ENCODE measurements around the gene MRPL54. TPM values are rescaled to one million over a fixed set of nuclear protein-coding genes. Genes with fewer than 3 reads are reported as not detected.

MRPL54 gene
- total RNA-seq: 43.0 and 53.9 TPM in 2 replicates

DNA sequence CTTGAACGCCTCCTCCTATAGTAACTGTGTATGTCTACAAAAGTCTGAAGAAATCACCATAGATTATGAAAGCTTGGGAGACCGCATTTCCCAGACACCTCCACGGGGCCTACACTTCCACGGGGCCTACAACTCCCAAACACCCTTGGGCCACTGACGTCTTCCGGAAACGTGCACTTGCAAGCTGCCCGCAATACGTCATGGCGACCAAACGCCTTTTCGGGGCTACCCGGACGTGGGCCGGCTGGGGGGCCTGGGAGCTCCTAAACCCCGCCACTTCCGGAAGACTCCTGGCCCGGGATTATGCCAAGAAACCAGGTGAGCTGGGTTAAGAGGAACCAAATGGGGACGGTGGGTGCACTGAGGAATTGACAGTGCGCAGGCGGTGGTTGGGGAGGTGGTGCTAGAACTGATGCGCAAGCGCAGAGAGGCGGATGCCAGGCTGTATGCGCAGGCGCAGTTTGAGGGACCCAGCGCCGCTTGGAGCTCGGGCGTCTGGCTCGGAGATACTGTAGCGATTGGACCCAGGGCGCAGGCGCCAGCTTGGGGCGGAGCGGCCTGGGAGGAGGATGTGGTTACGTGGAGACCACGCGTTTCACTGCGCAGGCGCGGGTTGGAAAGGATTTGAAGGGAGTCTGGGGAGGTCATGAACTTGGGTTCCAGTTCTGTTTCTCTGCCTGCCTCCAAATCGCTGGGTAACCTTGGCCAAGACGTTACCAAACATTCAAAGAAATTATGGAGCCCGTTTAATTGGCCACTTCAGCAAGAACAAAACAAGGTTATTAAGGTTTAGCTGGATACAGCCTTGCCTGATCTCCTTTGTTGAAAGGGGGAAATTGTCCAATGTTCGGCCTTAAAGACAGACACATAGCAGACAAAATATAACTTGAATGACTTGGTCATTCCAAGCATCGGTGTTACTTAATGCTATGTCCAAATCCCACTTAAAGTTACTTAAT is at the start of gene MRPL54:
MRPL54 (plus strand) TSS at position 182 of the 959 bp plus-strand sequence; CDS start at position 201, 19 bp downstream.

DNA sequence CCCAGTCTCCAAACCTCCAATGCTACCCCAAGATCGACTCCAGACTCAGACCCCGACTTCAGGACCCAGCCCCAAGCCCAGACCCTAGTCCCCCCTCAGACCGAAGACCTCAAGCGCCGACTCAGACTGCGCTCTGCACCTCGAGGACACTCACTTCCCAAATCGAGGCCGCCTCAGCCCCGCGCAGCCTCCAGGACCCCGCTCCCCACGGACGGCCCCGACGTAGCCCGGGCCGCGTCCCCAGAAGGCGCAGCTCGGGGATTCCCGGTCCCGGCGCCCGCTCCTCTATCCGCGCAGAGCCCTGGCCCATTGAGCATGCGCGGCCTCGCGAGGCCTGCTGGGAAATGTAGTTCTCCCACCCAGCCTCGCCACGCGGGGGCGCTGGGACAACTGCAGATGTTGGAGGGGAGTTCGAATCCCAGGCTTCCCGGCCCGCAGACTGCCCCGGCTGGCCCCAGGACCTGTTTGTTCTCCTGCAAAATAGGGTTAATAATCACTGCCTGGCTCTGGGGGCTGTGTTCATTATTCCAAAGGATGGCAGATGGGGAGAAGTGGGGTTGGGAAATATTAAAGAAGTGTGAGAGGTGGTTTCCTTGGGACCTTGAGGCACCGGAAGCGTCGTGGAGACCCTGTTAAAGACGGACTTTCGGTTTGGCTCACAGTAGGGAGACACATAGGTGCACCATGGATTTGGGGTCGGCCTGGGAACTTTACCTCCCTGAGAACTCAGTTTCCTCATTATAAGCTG is 926 bp upstream of the MRPL54 start, which contains the start of gene APBA3:
APBA3 (minus strand) TSS at position 311 of the 748 bp plus-strand sequence. CDS start 1,428 bp downstream, outside the sequence.

DNA sequence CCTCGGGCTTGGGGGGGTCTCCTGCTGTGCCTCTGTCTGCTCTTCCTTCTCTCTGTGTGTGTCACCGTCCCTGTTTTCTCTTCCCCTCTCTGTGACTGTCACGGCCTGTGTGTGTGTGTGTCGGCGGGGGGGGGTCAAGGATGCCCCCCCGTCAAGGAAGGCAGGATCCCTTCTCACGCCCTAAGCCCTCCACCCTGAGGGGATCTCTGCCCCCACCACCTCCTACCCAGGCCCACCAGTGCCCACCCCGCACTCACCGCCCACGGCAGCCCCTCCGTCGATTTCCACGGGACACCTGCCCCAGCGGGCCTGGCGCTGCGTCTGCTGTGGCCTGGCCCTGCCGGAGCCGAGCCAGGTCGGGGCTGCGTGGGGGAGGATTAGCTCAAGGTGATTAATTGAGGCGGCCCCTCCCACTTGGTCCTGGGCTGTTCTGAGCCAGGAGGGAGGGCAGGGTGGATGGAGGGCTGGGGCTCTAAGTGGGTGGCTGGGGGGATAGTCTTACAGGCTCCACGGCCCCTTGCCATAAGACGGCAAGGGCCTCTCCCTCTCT is 9.5 kb downstream of the MRPL54 start, which contains the start of gene RAX2:
RAX2 (minus strand) TSS at position 323 of the 550 bp plus-strand sequence. CDS start 486 bp downstream, outside the sequence.

DNA sequence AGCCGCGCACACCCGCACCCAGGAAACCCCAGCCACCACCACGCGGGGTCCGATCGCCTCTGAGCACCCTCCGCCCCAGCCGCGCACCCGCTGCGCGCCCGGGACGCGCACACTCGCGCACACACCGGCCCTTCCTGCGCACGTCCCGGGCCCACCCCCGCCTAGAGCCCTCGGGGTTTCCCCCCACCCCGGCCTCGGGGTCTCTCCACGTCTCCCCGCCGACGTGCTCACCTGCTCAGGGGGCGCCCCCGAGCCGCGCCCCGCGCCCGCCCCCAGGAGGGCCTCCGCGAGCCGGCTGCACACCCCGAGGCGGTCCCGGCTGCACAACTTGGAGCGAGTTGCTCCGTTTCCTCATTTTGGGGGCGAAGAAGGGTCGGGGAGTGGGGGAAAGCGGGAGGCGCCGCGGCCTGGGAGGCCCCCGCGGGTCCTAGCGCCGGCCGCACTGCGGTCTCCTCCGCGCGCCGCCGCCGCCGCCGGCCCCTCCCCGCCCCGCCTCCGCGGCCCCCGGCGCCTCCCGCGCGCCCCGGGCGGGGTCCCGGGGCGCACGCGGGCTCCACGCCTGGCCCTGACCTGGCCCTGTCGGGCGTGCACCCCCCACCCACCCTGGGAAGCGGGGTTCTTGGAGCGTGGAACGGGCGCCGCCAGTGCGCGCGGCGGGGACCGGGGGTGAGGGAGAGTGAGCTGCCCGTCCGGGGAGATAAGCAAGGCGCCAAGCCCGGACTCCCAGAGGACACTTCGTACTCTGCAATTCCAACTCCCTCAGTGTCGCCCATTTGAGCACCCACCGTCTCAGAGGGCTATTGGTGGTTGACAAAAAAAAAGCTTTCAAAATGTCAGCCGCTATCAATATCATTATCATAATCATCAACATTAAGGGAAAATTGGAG is 23.7 kb downstream of the MRPL54 start, which contains the start of gene MATK:
MATK (minus strand) TSS at position 444 of the 887 bp plus-strand sequence. CDS start 1,246 bp downstream, outside the sequence.

Other genes with a start within 250 kb of the MRPL54 start
- gene TEKTIP1, start 223.5 kb upstream of the MRPL54 start, total RNA-seq: not detected in 2 replicates
- gene MFSD12, start 205.1 kb upstream of the MRPL54 start, total RNA-seq: 46.9 and 60.1 TPM in 2 replicates
- gene HMG20B, start 189.7 kb upstream of the MRPL54 start, total RNA-seq: 65.3 and 66.2 TPM in 2 replicates
- 1.1 and 1.2 TPM in 2 replicates for gene GIPC3, start 177.2 kb upstream of the MRPL54 start, total RNA-seq
- gene TBXA2R, start 155.8 kb upstream of the MRPL54 start, total RNA-seq: 1.8 and 2.6 TPM in 2 replicates
- 17.1 and 18.7 TPM in 2 replicates for gene CACTIN, start 135.9 kb upstream of the MRPL54 start, total RNA-seq
- 36.4 and 36.6 TPM in 2 replicates for gene PIP5K1C, start 62.2 kb upstream of the MRPL54 start, total RNA-seq
- under 0.01 TPM in 2 replicates for gene TJP3, start 54.3 kb upstream of the MRPL54 start, total RNA-seq
- gene APBA3, start 990 bp upstream of the MRPL54 start, total RNA-seq: 15.6 and 19.4 TPM in 2 replicates
- gene RAX2, start 9.5 kb downstream of the MRPL54 start, total RNA-seq: not detected in 2 replicates
- 0.34 and 2.3 TPM in 2 replicates for gene MATK, start 23.7 kb downstream of the MRPL54 start, total RNA-seq
- 0.09 and 0.43 TPM in 2 replicates for gene ZFR2, start 106.4 kb downstream of the MRPL54 start, total RNA-seq
- not detected in 2 replicates for gene ATCAY, start 118.0 kb downstream of the MRPL54 start, total RNA-seq
- gene NMRK2, start 170.4 kb downstream of the MRPL54 start, total RNA-seq: not detected in 2 replicates
- gene DAPK3, start 208.4 kb downstream of the MRPL54 start, total RNA-seq: 121 and 144 TPM in 2 replicates
- 2,885 and 2,904 TPM in 2 replicates for gene EEF2, start 222.8 kb downstream of the MRPL54 start, total RNA-seq
- 19.0 and 26.6 TPM in 2 replicates for gene PIAS4, start 245.1 kb downstream of the MRPL54 start, total RNA-seq